Aorta (tissue), 5 donors: ENCODE measurements around the gene KANSL2. TPM values are rescaled to one million over a fixed set of nuclear protein-coding genes. Genes with fewer than 3 reads are reported as not detected.
"Not testable (repeated sequence)": the region's sequence is repeated elsewhere in the genome, so short reads cannot be mapped to it uniquely, and the experiment has no call there.

ENCODE experiments used
- ATAC-seq: fragments of 200-7000 bp; cut with Tn5 transposase; one replicate; pipeline ENCODE4 v1.9.1; 2022; ENCODE audit warnings: moderate library complexity; ENCODE audit not compliant: low FRiP score
- DNase-seq, 2 donors: peaks; one replicate each; pipeline ENCODE4 v3.0.0-alpha.2; 2020
- H3K27ac ChIP-seq, 2 donors: one replicate each; pipeline ENCODE4 v1.5.1; 2013; ENCODE audit warnings: low read length in 2 of 2, mild to moderate bottlenecking in 2 of 2, moderate library complexity in 2 of 2, control low read depth in 1 of 2, inconsistent platforms in 1 of 2, low read depth in 1 of 2
- H3K27me3 ChIP-seq, 2 donors: one replicate each; pipeline ENCODE4 v1.6.1; 2013; ENCODE audit warnings: control low read depth in 1 of 2, low read length in 1 of 2, mild to moderate bottlenecking in 1 of 2, moderate library complexity in 1 of 2; ENCODE audit not compliant: insufficient read depth in 2 of 2, control insufficient read depth in 1 of 2
- H3K36me3 ChIP-seq, 2 donors: one replicate each; pipeline ENCODE4 v1.6.1; 2013; ENCODE audit warnings: control low read depth in 1 of 2, low read length in 1 of 2, mild to moderate bottlenecking in 1 of 2; ENCODE audit not compliant: insufficient read depth in 2 of 2, control insufficient read depth in 1 of 2
- H3K4me1 ChIP-seq, 2 donors: one replicate each; pipeline ENCODE4 v1.6.1; 2013; ENCODE audit warnings: low read length in 2 of 2, control low read depth in 1 of 2, mild to moderate bottlenecking in 1 of 2, moderate library complexity in 1 of 2; ENCODE audit not compliant: insufficient read depth in 2 of 2, control insufficient read depth in 1 of 2
- H3K4me3 ChIP-seq, 2 donors: one replicate each; pipeline ENCODE4 v1.5.1; 2013; ENCODE audit warnings: low read length in 2 of 2, control low read depth in 1 of 2, mild to moderate bottlenecking in 1 of 2
- H3K9me3 ChIP-seq: one replicate; pipeline ENCODE4 v1.6.1; 2013; ENCODE audit warnings: mild to moderate bottlenecking, low read length; ENCODE audit not compliant: control insufficient read depth
- WGBS, 2 donors: extraction: QIAGEN DNeasy Blood & Tissue Kit; methylation state at CpG; one replicate each; pipeline ENCODE4 v1.1.7; 2013; 5-methylcytosine and 5-hydroxymethylcytosine counted together
- intact Hi-C, 2 donors: fragments of 100-400 bp; cut with DNase I; formaldehyde crosslinking; loops; one replicate each; pipeline versions ENCODE4 v1.14.2 to v1.15.0; 2022
- long read RNA-seq, 2 donors: library from polyadenylated mRNA; unstranded; transcript quantifications; one replicate each; pipeline ENCODE4 v2.0.0, GENCODE V29; 2020 to 2021
- polyA plus RNA-seq, 2 donors: library from polyadenylated mRNA; stranded (reverse); fragments of 200-250 nt; gene quantifications; one replicate each; pipeline ENCODE4 v1.2.3, GENCODE V29; 2013
- total RNA-seq, 2 donors: library from RNA; stranded (reverse); fragmentation: NEBNext Ultra II Directional; extraction: Animal tissue kit (Norgen Biotek cat#: 25700); gene quantifications; one replicate each; pipeline ENCODE4 v1.2.1, GENCODE V29; 2021
- donor health status: healthy with polysubstance abuse.
- donor health status: Bipolar disorder and iron deficiency.
- donor health status: DM: no; HTN: no; CAD: no.
- donor health status: DM: no; HTN: no; CAD: no.
- donor health status: DM: yes; HTN: yes; CAD: no.

KANSL2 gene
- total RNA-seq (10 to 100 TPM; 23.4 to 25.6 TPM), polyA plus RNA-seq (10 to 100 TPM; 18.7 to 31.0 TPM)
- long read RNA-seq, donor 1, partial matches to known transcripts = 5 of 77 reads
- long read RNA-seq, donor 1, other reads (novel, unspliced or antisense) = 71 of 77 reads
- long read RNA-seq, donor 2, partial matches to known transcripts = 0 of 13 reads
- long read RNA-seq, donor 2, other reads (novel, unspliced or antisense) = 13 of 13 reads

- ATAC-seq (peak; percentile 100), DNase-seq (peak; percentile 98 to 99)
- Histone ChIP-seq H3K27me3 (no peaks in the 10 kb centered on the region), H3K4me1 (peaks cover 2 to 5% of the 10 kb centered on the region in 2 donors), H3K27ac (peak within 1 kb of the TSS; percentile 78 to 83), H3K4me3 (peak within 1 kb of the TSS; percentile 33 to 83), H3K36me3 (peaks cover 0 to 2% of the 10 kb centered on the region in 2 donors), H3K9me3 (no peaks in the 10 kb centered on the region)
- intact Hi-C loops = loop anchor here in 1 of 2 donors (1.0 kb wide), 1 partner anchor 34 kb away; the partner anchor contains the start of gene CCNT1
- whole genome bisulfite sequencing, 2 donors = 0% methylated on average over 63 to 64 of the region's 64 CpGs
Observed at GRCh38 chr12:48681710-48682532, at the start of gene KANSL2. KANSL2 (minus strand) TSS chr12:48682238; CDS start chr12:48681632, 606 bp downstream.

GRCh38 chr12:48728807-48729206 is 46.8 kb upstream of the KANSL2 start:
- Histone ChIP-seq H3K27me3 (no peaks in the 10 kb centered on the region), H3K36me3 (no peaks in the 10 kb centered on the region), H3K4me3 (no peak overlapping the region), H3K9me3 (no peaks in the 10 kb centered on the region), H3K27ac (no peak overlapping the region), H3K4me1 (no peaks in the 10 kb centered on the region)
- intact Hi-C loops = no loop called here
- no peak for DNase-seq
- ATAC-seq = no peak
- whole genome bisulfite sequencing, 2 donors = 76 to 80% methylated on average over 5 of the region's 5 CpGs

- intact Hi-C loops, H3K27ac ChIP-seq, DNase-seq, H3K9me3 ChIP-seq, H3K36me3 ChIP-seq, ATAC-seq, H3K4me3 ChIP-seq, H3K4me1 ChIP-seq, H3K27me3 ChIP-seq: not testable (repeated sequence)
- WGBS, 2 donors = 95 to 97% methylated on average over 1 of the region's 1 CpG
Observed at GRCh38 chr12:48720737-48721136, 38.7 kb upstream of the KANSL2 start.

GRCh38 chr12:48720171-48720570 is 38.1 kb upstream of the KANSL2 start:
- H3K36me3 ChIP-seq, H3K4me1 ChIP-seq, H3K27me3 ChIP-seq, H3K9me3 ChIP-seq, DNase-seq, ATAC-seq, intact Hi-C loops, H3K4me3 ChIP-seq, H3K27ac ChIP-seq: not testable (repeated sequence)
- 46 to 73% methylated on average over 2 of the region's 2 CpGs for WGBS, 2 donors

GRCh38 chr12:48719002-48719401 is 37.0 kb upstream of the KANSL2 start:
- H3K4me3 ChIP-seq, H3K27me3 ChIP-seq, H3K4me1 ChIP-seq, ATAC-seq, H3K27ac ChIP-seq, H3K36me3 ChIP-seq, DNase-seq, H3K9me3 ChIP-seq, intact Hi-C loops: not testable (repeated sequence)
- 69 to 73% methylated on average over 4 of the region's 4 CpGs for WGBS, 2 donors

GRCh38 chr12:48717252-48717695 is 35.2 kb upstream of the KANSL2 start:
- no peak for ATAC-seq
- Histone ChIP-seq H3K9me3 (no peaks in the 10 kb centered on the region), H3K27me3 (no peaks in the 10 kb centered on the region), H3K27ac (peak overlapping the region in 1 of 2 donors; percentile 36), H3K4me1 (peaks cover 0 to 3% of the 10 kb centered on the region in 2 donors), H3K36me3 (no peaks in the 10 kb centered on the region), H3K4me3 (peak overlapping the region; percentile 6 to 37)
- intact Hi-C loops = no loop called here
- 8% methylated on average over 21 of the region's 21 CpGs for WGBS, 2 donors
- DNase-seq = no peak

- WGBS, 2 donors = 0% methylated on average over 57 to 61 of the region's 61 CpGs
- peak; percentile 97 for ATAC-seq
Observed at GRCh38 chr12:48716493-48717251, 34.6 kb upstream of the KANSL2 start, which contains the start of gene CCNT1. CCNT1 (minus strand) TSS chr12:48716707; CDS start chr12:48716675, 32 bp downstream.

GRCh38 chr12:48716168-48716492 is 34.1 kb upstream of the KANSL2 start:
- DNase-seq (no peak), ATAC-seq (peak; percentile 1)
- Histone ChIP-seq H3K4me3 (peak overlapping the region; percentile 61 to 81), H3K27ac (peak overlapping the region; percentile 31 to 91), H3K4me1 (peaks cover 0 to 3% of the 10 kb centered on the region in 2 donors), H3K27me3 (no peaks in the 10 kb centered on the region), H3K36me3 (no peaks in the 10 kb centered on the region), H3K9me3 (no peaks in the 10 kb centered on the region)
- intact Hi-C loops = loop anchor here in 1 of 2 donors (1.0 kb wide), 1 partner anchor 34 kb away; the partner anchor contains the start of gene KANSL2
- WGBS, 2 donors = 0% methylated on average over 16 to 17 of the region's 17 CpGs

More at GRCh38 chr12:48716493-48717251, 34.6 kb upstream of the KANSL2 start, which contains the start of gene CCNT1:
- Histone ChIP-seq H3K4me3 (peak within 1 kb of the TSS; percentile 61 to 81), H3K9me3 (no peaks in the 10 kb centered on the region), H3K36me3 (no peaks in the 10 kb centered on the region), H3K27me3 (no peaks in the 10 kb centered on the region), H3K27ac (peak within 1 kb of the TSS; percentile 31 to 91), H3K4me1 (peaks cover 0 to 3% of the 10 kb centered on the region in 2 donors)
- intact Hi-C loops = loop anchor here in 1 of 2 donors (1.0 kb wide), 1 partner anchor 34 kb away; the partner anchor contains the start of gene KANSL2
- DNase-seq = peak; percentile 100
